Right ventricle myocardium inferior (tissue), 1 donor: ENCODE results near the gene USP33. TPM values are rescaled to one million over a fixed set of nuclear protein-coding genes. Genes with fewer than 3 reads are reported as not detected.
"Not testable (repeated sequence)": the region's sequence is repeated elsewhere in the genome, so short reads cannot be mapped to it uniquely, and the experiment has no call there.

Experiments used
- ATAC-seq: fragments of 200-7000 bp; cut with Tn5 transposase; one replicate; pipeline ENCODE4 v1.9.1; 2020; ENCODE audit warnings: mild to moderate bottlenecking, moderate library complexity
- DNase-seq: peaks from one replicate; pipeline ENCODE4 v3.0.0; 2021; ENCODE audit errors: missing footprints
- intact Hi-C: fragments of 100-400 bp; cut with DNase I; formaldehyde crosslinking; loops from one replicate; pipeline ENCODE4 v1.11.0; 2022
- total RNA-seq: library from RNA; stranded (reverse); fragmentation: NEBNext Ultra II Directional; extraction: Animal tissue kit (Norgen Biotek cat#: 25700); gene quantifications from one replicate; pipeline ENCODE4 v1.2.1, GENCODE V29; 2021
- donor health status: DM: no; HTN: yes; CAD: no; lungs with severe emphysema.

The USP33 gene
- total RNA-seq, 1 donor from 2014 or later: 26.9 TPM

DNA sequence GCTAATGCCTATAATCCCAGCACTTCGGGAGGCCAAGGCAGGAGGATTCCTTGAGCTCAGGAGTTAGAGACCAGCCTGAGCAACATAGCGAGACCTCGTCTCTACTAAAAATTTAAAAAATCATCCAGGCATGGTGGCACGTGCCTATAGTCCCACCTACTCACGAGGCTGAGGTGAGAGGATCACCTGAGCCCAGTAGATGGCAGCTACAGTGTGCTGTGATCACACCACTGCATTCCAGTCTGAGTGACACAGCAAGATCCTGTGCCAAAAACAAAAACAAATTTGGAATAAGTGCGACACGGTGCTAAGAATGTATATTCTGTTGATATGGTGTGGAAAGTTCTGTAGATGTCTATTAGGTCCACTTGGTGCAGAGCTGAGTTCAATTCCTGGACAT lies 15.1 kb downstream of the USP33 start:
- no peak for ATAC-seq
- no peak for DNase-seq
- intact Hi-C loops: no loop called here

GRCh38 chr1:77742011-77742555 lies 17.6 kb downstream of the USP33 start:
- no peak for DNase-seq
- ATAC-seq: no peak
- intact Hi-C loops: no loop called here

GRCh38 chr1:77741316-77741715 lies 18.3 kb downstream of the USP33 start:
- ATAC-seq (no peak), DNase-seq (no peak)
- intact Hi-C loops: no loop called here

- DNase-seq (no peak), ATAC-seq (no peak)
- intact Hi-C loops: no loop called here
Measured at GRCh38 chr1:77739235-77739634, 20.4 kb downstream of the USP33 start.

- DNase-seq (no peak), ATAC-seq (no peak)
- intact Hi-C loops: no loop called here
Measured at GRCh38 chr1:77732090-77732489, 27.6 kb downstream of the USP33 start.

DNA sequence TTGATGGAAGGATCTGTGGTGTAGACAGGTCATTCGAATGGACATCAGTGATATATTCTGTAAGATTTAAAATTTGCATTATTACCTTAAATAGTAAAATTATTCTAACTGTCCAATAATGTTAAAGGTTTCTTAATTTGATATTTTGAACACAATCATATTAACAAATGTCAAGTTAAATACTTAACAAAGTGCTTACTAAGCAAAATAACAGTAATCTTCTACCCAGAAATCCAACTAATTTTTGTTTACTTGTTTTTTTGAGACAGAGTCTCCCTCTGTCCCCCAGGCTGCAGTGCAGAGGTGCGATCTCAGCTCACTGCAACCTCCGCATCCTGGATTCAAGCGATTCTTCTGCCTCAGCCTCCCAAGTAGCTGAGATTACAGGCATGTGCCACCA lies 33.9 kb downstream of the USP33 start:
- intact Hi-C loops: no loop called here
- DNase-seq (no peak), ATAC-seq (no peak)

DNA sequence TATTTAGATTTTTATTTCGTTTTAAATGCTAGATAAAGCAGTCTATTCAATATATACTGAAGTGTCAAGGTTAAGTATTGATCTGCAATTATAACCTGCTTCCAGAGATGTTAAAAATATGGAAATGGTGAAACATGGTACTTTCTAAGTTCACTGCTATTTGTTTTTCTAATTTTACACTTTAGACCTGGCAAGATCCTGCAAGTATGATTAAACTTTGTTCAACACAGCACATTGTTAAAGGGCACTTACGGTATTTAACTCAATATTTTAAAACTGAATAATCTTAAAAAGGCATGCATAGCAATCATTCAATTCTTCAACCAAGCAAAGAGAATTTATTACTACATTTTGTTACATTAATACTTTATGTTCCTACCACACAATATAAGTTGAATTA lies 41.5 kb downstream of the USP33 start:
- DNase-seq (no peak), ATAC-seq (no peak)
- intact Hi-C loops: no loop called here

GRCh38 chr1:77716065-77716464 lies 43.6 kb downstream of the USP33 start:
- ATAC-seq: no peak
- intact Hi-C loops: no loop called here
- DNase-seq: no peak

DNA sequence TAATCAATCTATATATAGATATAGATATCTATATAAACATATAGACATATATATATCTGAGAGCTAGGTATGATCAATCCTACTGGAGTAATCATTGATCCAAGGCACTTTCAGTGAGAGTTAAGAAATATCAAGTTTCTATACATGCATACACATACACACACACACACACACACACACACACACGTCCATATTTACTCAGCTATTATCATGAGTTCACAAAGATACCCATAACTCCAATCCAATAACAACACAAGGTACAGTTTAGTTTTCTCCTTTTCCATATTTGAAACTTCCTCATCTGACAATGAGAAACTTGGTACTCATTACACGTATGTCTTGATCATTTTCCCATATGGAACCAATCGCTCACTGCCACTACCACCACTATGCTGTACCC lies 49.9 kb downstream of the USP33 start:
- no peak for ATAC-seq
- intact Hi-C loops: loop anchor here (10.0 kb wide), 1 partner anchor 255 kb away; no protein-coding TSS in a partner anchor
- no peak for DNase-seq

GRCh38 chr1:77706321-77706720 lies 53.3 kb downstream of the USP33 start:
- intact Hi-C loops: loop anchor here (10.0 kb wide), 1 partner anchor 258 kb away; no protein-coding TSS in a partner anchor
- no peak for DNase-seq
- no peak for ATAC-seq

GRCh38 chr1:77704736-77705135 lies 54.9 kb downstream of the USP33 start:
- intact Hi-C loops: loop anchor here (10.0 kb wide), 1 partner anchor 260 kb away; no protein-coding TSS in a partner anchor
- ATAC-seq (no peak), DNase-seq (no peak)

DNA sequence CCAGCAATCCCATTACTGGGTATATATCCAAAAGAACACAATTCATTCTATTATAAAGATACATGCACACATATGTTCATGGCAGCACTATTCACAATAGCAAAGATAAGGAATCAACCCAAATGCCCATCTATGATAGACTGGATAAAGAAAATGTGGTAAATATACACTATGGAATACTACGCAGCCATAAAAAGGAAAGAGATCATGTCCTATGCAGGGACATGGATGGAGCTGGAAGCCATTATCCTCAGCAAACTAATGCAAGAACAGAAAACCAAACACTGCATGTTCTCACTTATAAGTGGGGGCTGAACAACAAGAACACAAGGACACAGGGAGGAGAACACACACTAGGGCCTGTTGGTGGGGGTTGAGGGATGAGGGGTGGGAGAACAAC lies 60.0 kb downstream of the USP33 start:
- ATAC-seq, DNase-seq: not testable (repeated sequence)
- intact Hi-C loops: loop anchor here (10.0 kb wide), 1 partner anchor 265 kb away; no protein-coding TSS in a partner anchor

DNA sequence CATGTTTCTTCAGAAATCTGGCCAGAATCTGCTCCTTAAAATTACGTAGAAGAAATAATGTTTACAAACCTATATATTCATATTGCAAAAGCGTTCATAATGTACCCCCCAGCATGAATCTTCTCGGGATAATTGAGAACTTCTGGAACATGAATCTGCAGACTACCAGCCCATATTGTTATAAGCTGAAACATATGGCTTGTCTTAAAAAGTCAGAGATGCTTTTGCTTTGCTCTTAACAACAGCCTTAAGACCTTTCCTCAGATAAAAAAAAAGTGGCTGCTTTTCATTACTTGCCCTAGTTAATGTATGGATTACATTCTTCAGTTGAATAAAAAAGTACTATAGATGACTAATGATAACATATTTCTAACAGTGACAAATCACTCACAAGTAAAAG lies 62.2 kb downstream of the USP33 start:
- ATAC-seq (no peak), DNase-seq (no peak)
- intact Hi-C loops: no loop called here

DNA sequence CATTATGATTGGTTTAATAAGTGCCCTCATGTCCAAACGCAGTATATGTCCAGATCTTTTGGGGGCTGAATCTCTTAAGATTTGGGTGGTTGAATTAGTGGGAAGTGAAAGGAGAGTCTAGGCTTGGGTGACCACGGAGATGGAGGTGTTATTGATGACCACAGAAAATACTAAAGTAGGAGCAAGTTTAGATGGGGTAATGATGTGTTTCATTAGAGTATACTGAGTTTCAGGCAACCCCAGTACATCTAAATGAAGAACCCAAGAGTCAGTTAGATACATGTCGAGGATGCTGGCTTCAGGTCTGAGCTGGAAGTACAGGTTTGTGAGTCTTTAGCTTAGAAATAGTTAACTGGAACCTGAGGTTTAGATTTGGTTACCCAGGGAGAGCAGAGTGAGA lies 70.7 kb downstream of the USP33 start:
- ATAC-seq (no peak), DNase-seq (no peak)
- intact Hi-C loops: loop anchor here (10.0 kb wide), 3 partner anchors 104 to 474 kb away; partner anchors contain the start of gene PIGK

- no peak for ATAC-seq
- no peak for DNase-seq
- intact Hi-C loops: loop anchor here (10.0 kb wide), 3 partner anchors 103 to 473 kb away; partner anchors contain the start of gene PIGK
Measured at GRCh38 chr1:77687519-77687906, 72.1 kb downstream of the USP33 start.

- DNase-seq (no peak), ATAC-seq (no peak)
- intact Hi-C loops: loop anchor here (10.0 kb wide), 3 partner anchors 102 to 472 kb away; partner anchors contain the start of gene PIGK
Measured at GRCh38 chr1:77686796-77687518, 72.7 kb downstream of the USP33 start.

- ATAC-seq (peak; percentile 91), DNase-seq (peak; percentile 96)
- intact Hi-C loops: loop anchor here (10.0 kb wide), 3 partner anchors 99 to 469 kb away; partner anchors contain the start of gene PIGK
Measured at GRCh38 chr1:77683160-77684148, 76.2 kb downstream of the USP33 start.

- peak; percentile 89 for ATAC-seq
- intact Hi-C loops: loop anchor here (10.0 kb wide), 3 partner anchors 98 to 468 kb away; partner anchors contain the start of gene PIGK
- peak; percentile 95 for DNase-seq
Measured at GRCh38 chr1:77682460-77683159, 77.0 kb downstream of the USP33 start, which contains the start of gene ZZZ3. Gene ZZZ3 (minus strand): TSS chr1:77682658. CDS start chr1:77633354, 49,304 bp downstream.
